Smooth muscle cell of the pulmonary artery (primary cell): Measurements from ENCODE around the gene PAGE5. TPM values are rescaled to one million over a fixed set of nuclear protein-coding genes. Genes with fewer than 3 reads are reported as not detected.

Experiments
- total RNA-seq: library from RNA; depleted of rRNA; stranded (reverse); fragments of >200 nt; gene quantifications from 2 replicates; pipeline ENCODE4 v1.2.3, GENCODE V29; 2014

PAGE5 gene, protein sequence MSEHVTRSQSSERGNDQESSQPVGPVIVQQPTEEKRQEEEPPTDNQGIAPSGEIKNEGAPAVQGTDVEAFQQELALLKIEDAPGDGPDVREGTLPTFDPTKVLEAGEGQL
- not detected in 2 replicates for total RNA-seq

DNA sequence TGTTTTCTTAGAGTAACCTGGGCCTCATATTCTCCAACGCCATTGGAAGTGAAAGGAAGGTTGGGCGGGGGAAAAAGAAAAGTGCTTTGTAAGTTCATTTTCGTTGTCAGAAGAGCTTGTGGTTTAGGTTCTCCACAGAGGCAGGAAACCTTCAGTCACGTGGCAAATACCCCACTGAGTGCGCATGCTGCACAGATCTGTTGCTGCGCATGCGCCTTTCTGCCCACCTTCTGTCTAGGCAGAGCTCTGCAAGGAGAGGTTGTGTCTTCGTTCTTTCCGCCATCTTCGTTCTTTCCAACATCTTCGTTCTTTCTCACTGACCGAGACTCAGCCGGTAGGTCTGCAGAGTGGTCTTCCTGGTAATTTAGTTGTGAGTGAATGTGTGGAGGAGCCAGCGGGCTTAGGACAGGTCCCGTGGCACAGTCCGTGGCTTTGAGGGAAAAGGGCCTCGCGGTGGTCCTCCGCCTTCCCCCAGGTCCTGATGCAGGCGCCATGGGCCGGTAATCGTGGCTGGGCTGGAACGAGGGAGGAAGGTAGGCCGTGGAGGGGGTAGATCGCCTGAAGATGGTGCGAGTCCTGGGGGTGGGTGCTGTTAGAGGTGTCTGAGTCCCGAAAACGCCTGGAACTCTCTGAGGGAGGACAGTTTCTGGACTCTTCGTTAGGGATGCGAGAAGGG lies at the start of gene PAGE5:
Gene PAGE5 (plus strand): TSS at position 228 of the 676 bp plus-strand sequence. CDS start 1,037 bp downstream, outside the sequence.

DNA sequence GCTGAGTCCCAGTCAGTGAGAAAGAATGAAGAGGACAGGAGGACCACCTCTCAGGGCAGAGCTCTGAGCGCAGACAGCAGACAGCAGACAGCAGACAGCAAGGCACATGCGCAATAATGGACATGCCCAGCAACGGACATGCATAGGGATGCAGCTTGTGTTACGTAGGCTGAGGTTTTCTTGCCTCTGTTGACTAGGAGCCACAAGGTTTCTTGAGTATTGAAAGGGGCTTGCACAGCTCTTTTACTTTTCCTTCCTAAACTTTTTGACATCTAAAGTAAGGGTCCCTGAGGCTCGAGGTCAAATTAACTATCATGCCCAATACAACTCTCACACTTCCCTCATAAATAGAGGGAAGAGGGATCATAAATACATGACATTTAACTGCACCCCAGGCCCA lies 44.7 kb downstream of the PAGE5 start, which contains the start of gene PAGE3:
Gene PAGE3 (minus strand): TSS at position 101 of the 400 bp plus-strand sequence. CDS start 1,013 bp downstream, outside the sequence.

Other genes starting within 250 kb of the PAGE5 start
- gene PFKFB1, start 226.2 kb upstream of the PAGE5 start, total RNA-seq = 0.03 and 0.07 TPM in 2 replicates
- gene APEX2, start 220.0 kb upstream of the PAGE5 start, total RNA-seq = 5.6 and 5.8 TPM in 2 replicates
- not detected in 2 replicates for gene ALAS2, start 189.4 kb upstream of the PAGE5 start, total RNA-seq
- gene PAGE2B, start 145.3 kb upstream of the PAGE5 start, total RNA-seq = not detected in 2 replicates
- not detected in 2 replicates for gene PAGE2, start 131.3 kb upstream of the PAGE5 start, total RNA-seq
- not detected in 2 replicates for gene PAGE3, start 44.6 kb downstream of the PAGE5 start, total RNA-seq
- gene MAGEH1, start 231.8 kb downstream of the PAGE5 start, total RNA-seq = 23.6 and 37.5 TPM in 2 replicates